IPS-NIHi7 (cell line): ENCODE measurements around the gene OR10R2.
"Not testable (repeated sequence)": the region's sequence is repeated elsewhere in the genome, so short reads cannot be mapped to it uniquely, and the experiment has no call there.

Source experiments
- DNase-seq: peaks from one replicate; pipeline ENCODE4 v3.0.0; 2012; ENCODE audit warnings: mixed read lengths; ENCODE audit errors: extremely low spot score

The OR10R2 gene

GRCh38 chr1:158471920-158472319 lies at the start of gene OR10R2:
OR10R2 (plus strand) TSS chr1:158472220; CDS start chr1:158472326, 106 bp downstream.
- DNase-seq = no peak

GRCh38 chr1:158425027-158425426 lies 47.0 kb upstream of the OR10R2 start:
- DNase-seq = no peak

GRCh38 chr1:158426137-158426536 lies 45.9 kb upstream of the OR10R2 start, which contains the start of gene OR10K2:
OR10K2 (minus strand) TSS chr1:158426237; CDS start chr1:158420866, 5,371 bp downstream.
- DNase-seq = no peak

GRCh38 chr1:158430163-158430562 lies 41.9 kb upstream of the OR10R2 start:
- DNase-seq = not testable (repeated sequence)

- no peak for DNase-seq
Measured at GRCh38 chr1:158434741-158435140, 37.3 kb upstream of the OR10R2 start.

- DNase-seq = no peak
Measured at GRCh38 chr1:158445376-158445775, 26.6 kb upstream of the OR10R2 start.

- no peak for DNase-seq
Measured at GRCh38 chr1:158454537-158454936, 17.5 kb upstream of the OR10R2 start.

GRCh38 chr1:158457246-158457645 lies 14.8 kb upstream of the OR10R2 start:
- DNase-seq = no peak

- no peak for DNase-seq
Measured at GRCh38 chr1:158458263-158458662, 13.8 kb upstream of the OR10R2 start.

- no peak for DNase-seq
Measured at GRCh38 chr1:158461534-158461933, 10.5 kb upstream of the OR10R2 start, which contains the start of gene OR10K1. OR10K1 (plus strand) TSS chr1:158461834; CDS start chr1:158465562, 3,728 bp downstream.

- DNase-seq = no peak
Measured at GRCh38 chr1:158485455-158485854, 13.4 kb downstream of the OR10R2 start.

- DNase-seq = no peak
Measured at GRCh38 chr1:158491316-158491715, 19.3 kb downstream of the OR10R2 start.

GRCh38 chr1:158493054-158493453 lies 21.0 kb downstream of the OR10R2 start:
- no peak for DNase-seq

GRCh38 chr1:158494796-158495195 lies 22.8 kb downstream of the OR10R2 start:
- DNase-seq = no peak

- DNase-seq = peak; percentile 35
Measured at GRCh38 chr1:158496374-158496773, 24.4 kb downstream of the OR10R2 start.

GRCh38 chr1:158506369-158506987 lies 34.5 kb downstream of the OR10R2 start:
- DNase-seq = peak; percentile 62

- DNase-seq = no peak
Measured at GRCh38 chr1:158507511-158507910, 35.5 kb downstream of the OR10R2 start.

GRCh38 chr1:158509471-158510156 lies 37.6 kb downstream of the OR10R2 start:
- DNase-seq = no peak

GRCh38 chr1:158516966-158517365 lies 44.9 kb downstream of the OR10R2 start:
- DNase-seq = no peak

GRCh38 chr1:158520021-158520420 lies 48.0 kb downstream of the OR10R2 start:
- DNase-seq = no peak

- no peak for DNase-seq
Measured at GRCh38 chr1:158520955-158521665, 49.1 kb downstream of the OR10R2 start.

- DNase-seq = no peak
Measured at GRCh38 chr1:158521666-158522058, 49.6 kb downstream of the OR10R2 start.
